DND-41 (cell line): Measurements from ENCODE around the gene GTF3C1.

Experiments used
- ATAC-seq: fragments of 200-7000 bp; cut with Tn5 transposase; 3 replicates; pipeline ENCODE4 v1.9.1; 2021; ENCODE audit warnings: low read depth; ENCODE audit not compliant: insufficient read depth
- DNase-seq: peaks from one replicate; pipeline ENCODE4 v3.0.0-alpha.2; 2020
- H2AFZ ChIP-seq: 2 replicates; pipeline ENCODE4 v1.6.0; 2012; ENCODE audit warnings: low read depth, low read length
- H3K27ac ChIP-seq: 2 replicates; pipeline ENCODE4 v1.5.1; 2012; ENCODE audit warnings: low read length, inconsistent platforms
- H3K27me3 ChIP-seq: fragments of 200-600 bp; sonication (generic); 2 replicates; pipeline ENCODE4 v1.6.0; 2012; ENCODE audit warnings: low read length, mild to moderate bottlenecking, inconsistent platforms; ENCODE audit not compliant: insufficient read depth, poor library complexity
- H3K36me3 ChIP-seq: 2 replicates; pipeline ENCODE4 v1.5.1; 2012; ENCODE audit warnings: low read length, inconsistent platforms; ENCODE audit not compliant: insufficient read depth
- H3K4me1 ChIP-seq: 2 replicates; pipeline ENCODE4 v1.5.1; 2012; ENCODE audit warnings: mild to moderate bottlenecking, low read length; ENCODE audit not compliant: insufficient read depth
- H3K4me2 ChIP-seq: 2 replicates; pipeline ENCODE4 v1.6.0; 2012; ENCODE audit warnings: mild to moderate bottlenecking, moderate library complexity, low read length, inconsistent platforms; ENCODE audit not compliant: insufficient read depth
- H3K4me3 ChIP-seq, 2 experiments: fragments of 200-600 bp in 1 of 2; shearing (Covaris generic) in 1 of 2; 2 replicates each; pipeline ENCODE4 v1.5.1; 2012 to 2016; ENCODE audit warnings: inconsistent platforms in 2 of 2, low read length in 2 of 2, mild to moderate bottlenecking in 2 of 2, low read depth in 1 of 2, moderate library complexity in 1 of 2
- H3K79me2 ChIP-seq: 2 replicates; pipeline ENCODE4 v1.6.0; 2012; ENCODE audit warnings: low read length, inconsistent platforms; ENCODE audit not compliant: insufficient read depth
- H3K9ac ChIP-seq: 2 replicates; pipeline ENCODE4 v1.6.0; 2012; ENCODE audit warnings: low read depth, mild to moderate bottlenecking, inconsistent platforms, low read length, moderate library complexity
- H3K9me3 ChIP-seq: 2 replicates; pipeline ENCODE4 v1.5.1; 2012; ENCODE audit warnings: low read length, moderate library complexity, mild to moderate bottlenecking, inconsistent platforms; ENCODE audit not compliant: insufficient read depth, severe bottlenecking
- H4K20me1 ChIP-seq: 2 replicates; pipeline ENCODE4 v1.6.0; 2012; ENCODE audit warnings: low read length; ENCODE audit not compliant: insufficient read depth
- CTCF ChIP-seq: IDR thresholded peaks from 2 replicates; pipeline ENCODE4 v1.5.1; 2012; ENCODE audit warnings: borderline replicate concordance, low read length, moderate library complexity, mild to moderate bottlenecking; ENCODE audit not compliant: poor library complexity, severe bottlenecking; ENCODE audit errors: extremely low read depth
- EZH2 ChIP-seq: IDR thresholded peaks from 3 replicates; pipeline ENCODE4 v1.6.1; 2012; ENCODE audit warnings: borderline replicate concordance, low read depth, mild to moderate bottlenecking, moderate library complexity, low read length, inconsistent platforms; ENCODE audit not compliant: severe bottlenecking

GTF3C1 gene

GRCh38 chr16:27414788-27415431, 134.8 kb downstream of the GTF3C1 start:
- Histone ChIP-seq H3K4me1 (no peaks in the 10 kb centered on the region), H3K27me3 (no peaks in the 10 kb centered on the region), H3K4me2 (no peak overlapping the region), H3K9ac (no peak overlapping the region), H3K36me3 (no peaks in the 10 kb centered on the region), H3K9me3 (no peaks in the 10 kb centered on the region), H3K4me3 (no peak overlapping the region), H3K27ac (no peak overlapping the region), H4K20me1 (no peaks in the 10 kb centered on the region), H3K79me2 (no peaks in the 10 kb centered on the region), H2AFZ (no peak overlapping the region)
- TF ChIP-seq CTCF (no peak), EZH2 (no peak)
- ATAC-seq: no peak
- no peak for DNase-seq

- TF ChIP-seq CTCF: no peak
- TF ChIP-seq EZH2: no peak
These were observed 135.8 kb downstream of the GTF3C1 start for GRCh38 chr16:27413956-27414355.

GRCh38 chr16:27410761-27411160, 139.0 kb downstream of the GTF3C1 start:
- H3K9me3 ChIP-seq: no peaks in the 10 kb centered on the region
- H3K27me3 ChIP-seq: no peaks in the 10 kb centered on the region
- H3K27ac ChIP-seq: no peak overlapping the region
- no peaks in the 10 kb centered on the region for H3K36me3 ChIP-seq
- TF ChIP-seq CTCF: no peak
- TF ChIP-seq EZH2: no peak
- H3K4me3 ChIP-seq: no peak overlapping the region
- no peak for ATAC-seq
- no peaks in the 10 kb centered on the region for H3K79me2 ChIP-seq
- peaks cover 16% of the 10 kb centered on the region for H3K4me1 ChIP-seq
- no peak overlapping the region for H3K9ac ChIP-seq
- no peak for DNase-seq
- no peak overlapping the region for H2AFZ ChIP-seq
- no peak overlapping the region for H3K4me2 ChIP-seq
- H4K20me1 ChIP-seq: no peaks in the 10 kb centered on the region

More at GRCh38 chr16:27413956-27414355, 135.8 kb downstream of the GTF3C1 start:
- Histone ChIP-seq H3K9ac (no peak overlapping the region), H3K79me2 (no peaks in the 10 kb centered on the region), H3K4me2 (no peak overlapping the region), H3K36me3 (no peaks in the 10 kb centered on the region), H3K4me1 (no peaks in the 10 kb centered on the region), H3K4me3 (no peak overlapping the region), H2AFZ (no peak overlapping the region), H4K20me1 (no peaks in the 10 kb centered on the region), H3K27ac (no peak overlapping the region), H3K9me3 (no peaks in the 10 kb centered on the region), H3K27me3 (no peaks in the 10 kb centered on the region)
- DNase-seq (no peak), ATAC-seq (no peak)
